Mammary epithelial cell (primary cell): ENCODE measurements around the gene GAB2.

Experiments used
- CTCF ChIP-seq, 2 donors: IDR thresholded peaks in 1 of 2; conservative IDR thresholded peaks in 1 of 2; 2 replicates each; pipeline ENCODE4 v1.5.1; 2011 to 2012; ENCODE audit warnings: inconsistent platforms in 2 of 2, low read length in 2 of 2, mild to moderate bottlenecking in 2 of 2, control low read depth in 1 of 2, low read depth in 1 of 2; ENCODE audit not compliant: insufficient read depth in 1 of 2; ENCODE audit errors: extremely low read depth in 1 of 2
- EZH2 ChIP-seq: IDR thresholded peaks from 2 replicates; pipeline ENCODE4 v1.6.1; 2012; ENCODE audit warnings: low read length, inconsistent platforms, borderline replicate concordance

DNA sequence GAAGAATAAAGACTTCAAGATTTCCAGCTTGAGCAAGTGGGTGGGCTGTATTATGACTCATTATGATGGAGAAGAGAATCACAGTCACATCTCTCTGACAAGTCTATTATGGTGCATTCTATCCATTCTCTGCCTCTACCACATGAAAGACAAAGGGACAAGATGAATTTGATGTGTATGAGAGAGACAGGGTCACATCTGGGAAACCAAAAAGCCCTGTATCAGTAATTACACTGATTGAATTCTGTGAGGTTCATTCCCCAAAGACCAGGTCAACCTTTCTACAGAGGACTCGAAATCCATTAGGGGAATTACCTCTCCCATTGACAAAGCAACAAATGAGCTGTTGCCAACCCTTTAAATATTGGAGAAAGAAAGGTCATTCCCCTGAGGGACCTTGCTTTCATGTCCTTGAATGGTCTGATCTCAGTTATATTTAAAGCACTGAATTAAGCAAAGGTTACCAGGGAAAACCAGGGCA is 119.3 kb downstream of the GAB2 start:
- no peak for TF ChIP-seq EZH2
- no peak for TF ChIP-seq CTCF (conservative IDR thresholded peaks at IDR 0.05 in 1 of 2, IDR thresholded peaks at IDR 0.05 in 1 of 2; ENCODE audit: extremely low read depth in 1 of 2, insufficient read depth in 1 of 2, low read depth in 1 of 2, low read length in 2 of 2)
